Trophoblast cell (in vitro differentiated cells and primary cell): Measurements from ENCODE around the gene CCL25.

Experiments
- DNase-seq, 2 donors: peaks; one replicate each; pipeline ENCODE4 v3.0.0-alpha.2; 2016
- H2AFZ ChIP-seq: 2 replicates; pipeline ENCODE4 v1.6.1; 2013; ENCODE audit warnings: low read length, moderate library complexity, mild to moderate bottlenecking; ENCODE audit not compliant: insufficient read depth, poor library complexity
- H2AK5ac ChIP-seq: 2 replicates; pipeline ENCODE4 v1.6.1; 2013; ENCODE audit warnings: mild to moderate bottlenecking, low read length
- H2BK120ac ChIP-seq: 2 replicates; pipeline ENCODE4 v1.6.1; 2013; ENCODE audit warnings: low read length, mild to moderate bottlenecking, moderate library complexity; ENCODE audit not compliant: insufficient read depth, poor library complexity
- H2BK12ac ChIP-seq: 2 replicates; pipeline ENCODE4 v1.6.1; 2013; ENCODE audit warnings: mild to moderate bottlenecking, low read length, moderate library complexity
- H2BK5ac ChIP-seq: 2 replicates; pipeline ENCODE4 v1.6.1; 2013; ENCODE audit warnings: low read length, low read depth, moderate library complexity, mild to moderate bottlenecking; ENCODE audit not compliant: poor library complexity
- H3K14ac ChIP-seq: 2 replicates; pipeline ENCODE4 v1.6.1; 2013; ENCODE audit warnings: mild to moderate bottlenecking, low read length
- H3K18ac ChIP-seq: 2 replicates; pipeline ENCODE4 v1.6.1; 2013; ENCODE audit warnings: mild to moderate bottlenecking, low read length
- H3K23ac ChIP-seq: 2 replicates; pipeline ENCODE4 v1.6.1; 2013; ENCODE audit warnings: low read length
- H3K27ac ChIP-seq: 2 replicates; pipeline ENCODE4 v1.5.1; 2013; ENCODE audit warnings: low read depth, mild to moderate bottlenecking, inconsistent platforms, low read length, moderate library complexity
- H3K27me3 ChIP-seq: 2 replicates; pipeline ENCODE4 v1.6.1; 2013; ENCODE audit warnings: inconsistent platforms, mild to moderate bottlenecking, low read length, moderate library complexity; ENCODE audit not compliant: insufficient read depth
- H3K36me3 ChIP-seq, 2 experiments: 1 replicate in 1 of 2; 2 replicates in 1 of 2; pipeline ENCODE4 v1.6.1; 2013; ENCODE audit warnings: low read length in 2 of 2, mild to moderate bottlenecking in 2 of 2, moderate library complexity in 1 of 2; ENCODE audit not compliant: insufficient read depth in 2 of 2, control insufficient read depth in 1 of 2
- H3K4ac ChIP-seq: 2 replicates; pipeline ENCODE4 v1.6.1; 2013; ENCODE audit warnings: low read depth, mild to moderate bottlenecking, low read length, moderate library complexity
- H3K4me1 ChIP-seq, 2 experiments: 1 replicate in 1 of 2; 2 replicates in 1 of 2; pipeline ENCODE4 v1.6.1; 2013; ENCODE audit warnings: low read length in 2 of 2, mild to moderate bottlenecking in 2 of 2, moderate library complexity in 1 of 2; ENCODE audit not compliant: insufficient read depth in 2 of 2, control insufficient read depth in 1 of 2
- H3K4me2 ChIP-seq: 2 replicates; pipeline ENCODE4 v1.6.1; 2013; ENCODE audit warnings: inconsistent platforms, mild to moderate bottlenecking, low read length, moderate library complexity
- H3K4me3 ChIP-seq: 2 replicates; pipeline ENCODE4 v1.5.1; 2013; ENCODE audit warnings: mild to moderate bottlenecking, low read depth, low read length, inconsistent platforms
- H3K79me1 ChIP-seq: one replicate; pipeline ENCODE4 v1.6.1; 2013; ENCODE audit warnings: low read length
- H3K79me2 ChIP-seq: 2 replicates; pipeline ENCODE4 v1.6.1; 2013; ENCODE audit warnings: low read length, mild to moderate bottlenecking; ENCODE audit not compliant: control insufficient read depth, insufficient read depth, poor library complexity
- H3K9ac ChIP-seq: 2 replicates; pipeline ENCODE4 v1.6.1; 2013; ENCODE audit warnings: mild to moderate bottlenecking, low read length
- H3K9me3 ChIP-seq: 2 replicates; pipeline ENCODE4 v1.6.1; 2013; ENCODE audit warnings: low read depth, mild to moderate bottlenecking, control low read depth, inconsistent platforms, low read length; ENCODE audit not compliant: insufficient read depth
- H4K12ac ChIP-seq: 2 replicates; pipeline ENCODE4 v1.6.1; 2013; ENCODE audit warnings: low read depth, mild to moderate bottlenecking, low read length, moderate library complexity
- H4K8ac ChIP-seq: 2 replicates; pipeline ENCODE4 v1.6.1; 2013; ENCODE audit warnings: low read depth, mild to moderate bottlenecking, low read length, moderate library complexity
- H4K91ac ChIP-seq: one replicate; pipeline ENCODE4 v1.6.1; 2013; ENCODE audit warnings: low read depth, mild to moderate bottlenecking, low read length, moderate library complexity
- WGBS: extraction: QIAGEN DNeasy Blood & Tissue Kit; methylation state at CpG from one replicate; pipeline ENCODE4 v1.1.7; 2013; ENCODE audit warnings: missing lambda C conversion rate; ENCODE audit not compliant: insufficient read length, insufficient coverage; ENCODE audit errors: extremely low coverage; 5-methylcytosine and 5-hydroxymethylcytosine counted together

Gene CCL25

DNA sequence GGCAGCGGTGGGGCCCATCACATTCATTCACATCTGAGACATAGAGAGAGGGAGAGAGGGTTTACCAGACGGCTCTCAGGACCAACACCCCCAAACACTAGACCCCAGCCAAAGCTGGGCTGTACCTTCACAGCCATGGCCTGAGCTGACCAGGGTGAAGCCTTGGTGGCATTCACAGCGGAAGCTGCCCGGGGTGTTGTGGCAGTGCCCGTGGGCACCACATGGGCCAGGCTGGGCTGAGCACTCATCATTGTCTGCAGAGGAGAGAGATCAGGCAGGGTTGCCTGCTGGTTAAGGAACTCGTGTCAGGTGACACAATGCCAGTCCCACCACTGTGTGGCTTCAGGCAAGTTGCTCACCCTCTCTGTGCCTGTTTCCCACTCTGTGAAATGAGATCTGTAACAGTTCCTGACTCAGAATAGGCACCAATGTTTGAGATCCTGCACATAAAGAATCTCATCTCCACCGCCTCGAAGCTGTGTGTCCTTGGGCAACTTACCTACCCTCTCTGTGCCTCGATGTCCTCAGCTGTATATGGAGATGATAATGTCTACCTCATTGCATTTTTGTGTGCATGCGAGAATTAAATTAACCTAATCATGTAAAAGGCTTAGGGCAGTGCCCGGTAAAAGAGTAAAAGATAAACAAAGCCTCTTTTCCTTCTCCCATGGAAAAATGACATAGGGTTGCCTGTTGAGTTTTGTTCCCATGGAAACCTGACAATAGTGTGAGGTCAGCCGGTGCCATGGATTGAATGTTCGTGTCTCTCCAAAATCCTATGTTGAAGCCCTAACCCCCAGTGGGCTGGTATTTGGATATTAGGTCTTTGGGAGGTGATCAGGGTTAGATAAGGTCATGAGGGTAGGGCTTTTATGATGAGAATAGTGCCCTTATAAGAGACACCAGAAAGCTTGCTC, 22.9 kb downstream of the CCL25 start:
- H3K4ac ChIP-seq = no peak overlapping the region
- no peak overlapping the region for H2BK12ac ChIP-seq
- no peaks in the 10 kb centered on the region for H3K4me1 ChIP-seq
- H2AFZ ChIP-seq = no peak overlapping the region
- H3K9ac ChIP-seq = no peak overlapping the region
- no CpG with 5 or more reads among the region's 13 CpGs for WGBS
- DNase-seq = peak; percentile 37 to 81
- no peak overlapping the region for H2AK5ac ChIP-seq
- peaks cover 8% of the 10 kb centered on the region for H3K9me3 ChIP-seq
- H4K8ac ChIP-seq = no peak overlapping the region
- H3K4me2 ChIP-seq = no peak overlapping the region
- H3K27me3 ChIP-seq = no peaks in the 10 kb centered on the region
- H3K27ac ChIP-seq = no peak overlapping the region
- H3K79me1 ChIP-seq = no peaks in the 10 kb centered on the region
- no peak overlapping the region for H3K14ac ChIP-seq
- no peak overlapping the region for H2BK5ac ChIP-seq
- no peak overlapping the region for H4K12ac ChIP-seq
- H3K4me3 ChIP-seq = no peak overlapping the region
- H3K36me3 ChIP-seq = peaks cover 7 to 17% of the 10 kb centered on the region in 2 experiments
- H3K79me2 ChIP-seq = no peaks in the 10 kb centered on the region
- no peak overlapping the region for H3K18ac ChIP-seq
- no peak overlapping the region for H2BK120ac ChIP-seq
- H4K91ac ChIP-seq = no peak overlapping the region
- no peak overlapping the region for H3K23ac ChIP-seq

DNA sequence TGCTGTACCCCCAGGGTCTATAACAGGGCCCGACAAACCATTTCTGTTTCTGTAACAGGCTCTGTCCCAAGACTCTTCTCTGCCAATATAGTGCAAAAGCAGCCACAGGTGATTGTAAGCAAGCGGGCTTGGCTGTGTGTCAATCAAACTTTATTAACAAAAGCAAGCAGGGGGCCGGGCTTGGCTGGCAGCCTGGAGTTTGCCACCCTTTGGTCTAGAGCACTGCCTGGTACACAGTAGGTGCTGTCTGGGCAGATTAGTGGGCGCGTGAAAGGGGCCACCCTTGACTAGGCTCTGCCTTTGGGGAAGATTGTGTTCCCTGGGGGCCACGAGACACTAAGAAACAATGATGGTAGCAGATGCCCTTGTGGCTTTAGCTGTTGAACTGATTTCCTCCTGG, 27.4 kb downstream of the CCL25 start:
- Histone ChIP-seq H4K12ac (no peak overlapping the region), H4K91ac (no peak overlapping the region), H2AK5ac (no peak overlapping the region), H3K23ac (no peak overlapping the region), H3K9ac (no peak overlapping the region), H2AFZ (no peak overlapping the region), H3K4me2 (no peak overlapping the region), H3K9me3 (peaks cover 4% of the 10 kb centered on the region), H3K27me3 (no peaks in the 10 kb centered on the region), H3K4me3 (no peak overlapping the region), H3K27ac (no peak overlapping the region), H3K79me1 (no peaks in the 10 kb centered on the region), H3K79me2 (no peaks in the 10 kb centered on the region), H3K36me3 (peaks cover 4 to 9% of the 10 kb centered on the region in 2 experiments), H2BK120ac (no peak overlapping the region), H2BK5ac (no peak overlapping the region), H3K4ac (no peak overlapping the region), H3K18ac (no peak overlapping the region), H2BK12ac (no peak overlapping the region), H3K14ac (no peak overlapping the region), H4K8ac (no peak overlapping the region), H3K4me1 (no peaks in the 10 kb centered on the region)
- DNase-seq = no peak
- WGBS = no CpG with 5 or more reads among the region's 6 CpGs

GRCh38 chr19:8080832-8081231, 28.3 kb downstream of the CCL25 start:
- Histone ChIP-seq H2BK5ac (no peak overlapping the region), H3K4me1 (no peaks in the 10 kb centered on the region), H3K79me1 (no peaks in the 10 kb centered on the region), H4K12ac (no peak overlapping the region), H3K27ac (no peak overlapping the region), H3K18ac (no peak overlapping the region), H2AK5ac (no peak overlapping the region), H2BK120ac (no peak overlapping the region), H3K27me3 (no peaks in the 10 kb centered on the region), H3K23ac (no peak overlapping the region), H3K4me3 (no peak overlapping the region), H3K4me2 (no peak overlapping the region), H3K36me3 (peaks cover 4% of the 10 kb centered on the region in 2 experiments), H2BK12ac (no peak overlapping the region), H4K8ac (no peak overlapping the region), H2AFZ (no peak overlapping the region), H3K9ac (no peak overlapping the region), H4K91ac (no peak overlapping the region), H3K79me2 (no peaks in the 10 kb centered on the region), H3K4ac (no peak overlapping the region), H3K9me3 (peaks cover 1% of the 10 kb centered on the region), H3K14ac (no peak overlapping the region)
- no CpG with 5 or more reads among the region's 12 CpGs for WGBS
- no peak for DNase-seq

GRCh38 chr19:8081569-8082550, 29.3 kb downstream of the CCL25 start:
- Histone ChIP-seq H3K23ac (no peak overlapping the region), H3K4me1 (no peaks in the 10 kb centered on the region), H2BK12ac (no peak overlapping the region), H3K36me3 (peaks cover 4 to 6% of the 10 kb centered on the region in 2 experiments), H3K79me2 (no peaks in the 10 kb centered on the region), H2AFZ (no peak overlapping the region), H3K27me3 (no peaks in the 10 kb centered on the region), H4K12ac (no peak overlapping the region), H2BK120ac (no peak overlapping the region), H3K9ac (no peak overlapping the region), H3K27ac (no peak overlapping the region), H3K14ac (no peak overlapping the region), H4K8ac (no peak overlapping the region), H4K91ac (no peak overlapping the region), H3K79me1 (no peaks in the 10 kb centered on the region), H2AK5ac (no peak overlapping the region), H3K4me2 (no peak overlapping the region), H2BK5ac (no peak overlapping the region), H3K4ac (no peak overlapping the region), H3K4me3 (no peak overlapping the region), H3K18ac (no peak overlapping the region), H3K9me3 (peaks cover 1% of the 10 kb centered on the region)
- no CpG with 5 or more reads among the region's 11 CpGs for WGBS
- DNase-seq = peak; percentile 70 to 77
